Right renal pelvis (tissue), 4 donors: ENCODE data around the gene CCNJ. TPM values are rescaled to one million over a fixed set of nuclear protein-coding genes. Genes with fewer than 3 reads are reported as not detected.

Experiments
- polyA plus RNA-seq, 4 donors: library from polyadenylated mRNA; unstranded; fragments of 120-200 nt; gene quantifications; one replicate each; pipeline ENCODE4 v1.2.1, GENCODE V29; 2013; ENCODE audit not compliant: insufficient read length in 4 of 4

The CCNJ gene
- polyA plus RNA-seq, 4 donors, result 15.9 to 20.6 (median 18.7) TPM

Other genes with a start within 250 kb of the CCNJ start
- 1 to 10 TPM; 1.2 to 1.9 (median 1.4) TPM for gene CC2D2B, start 135.6 kb upstream of the CCNJ start, polyA plus RNA-seq
- gene ZNF518A, start 86.7 kb downstream of the CCNJ start, polyA plus RNA-seq, result 10 to 100 TPM; 32.9 to 48.0 (median 38.8) TPM
- gene BLNK, start 228.0 kb downstream of the CCNJ start, polyA plus RNA-seq, result 10 to 100 TPM; 30.3 to 59.3 (median 39.7) TPM